HepG2 (cell line): ENCODE results near the gene SLC19A1. TPM values are rescaled to one million over a fixed set of nuclear protein-coding genes. Genes with fewer than 3 reads are reported as not detected.
A peak's percentile ranks its signal among the peaks of the same experiment; 100 is the strongest.

Experiments
- KLF13 ChIP-seq: sonication (generic); formaldehyde crosslinking; IDR thresholded peaks from 2 replicates; pipeline ENCODE4 v1.4.0; 2020; ENCODE audit warnings: mild to moderate bottlenecking, missing genetic modification reagents
- MXD3 ChIP-seq: IDR thresholded peaks from 2 replicates; pipeline ENCODE4 v1.6.1; 2016; ENCODE audit warnings: mild to moderate bottlenecking, missing biosample characterization, missing genetic modification reagents
- RERE ChIP-seq: IDR thresholded peaks from 2 replicates; pipeline ENCODE4 v1.6.1; 2016; ENCODE audit warnings: low read depth, missing genetic modification reagents, missing compliant biosample characterization
- SKIL ChIP-seq: sonication (generic); formaldehyde crosslinking; IDR thresholded peaks from 2 replicates; pipeline ENCODE4 v1.8.0; 2022; ENCODE audit warnings: missing genetic modification reagents, mild to moderate bottlenecking, moderate library complexity, borderline replicate concordance
- SMAD1 ChIP-seq: sonication (generic); formaldehyde crosslinking; IDR thresholded peaks from 2 replicates; pipeline ENCODE4 v1.4.0; 2020; ENCODE audit warnings: missing genetic modification reagents, low read depth, mild to moderate bottlenecking, borderline replicate concordance
- SNAI1 ChIP-seq: sonication (generic); formaldehyde crosslinking; IDR thresholded peaks from 2 replicates; pipeline ENCODE4 v1.5.0; 2020; ENCODE audit warnings: mild to moderate bottlenecking, missing genetic modification reagents, borderline replicate concordance
- SOX5 ChIP-seq: IDR thresholded peaks from 2 replicates; pipeline ENCODE4 v1.6.1; 2016; ENCODE audit warnings: borderline replicate concordance
- SP2 ChIP-seq: sonication (generic); formaldehyde crosslinking; IDR thresholded peaks from 2 replicates; pipeline ENCODE4 v1.5.1; 2020; ENCODE audit warnings: mild to moderate bottlenecking, missing genetic modification reagents
- SP4 ChIP-seq: sonication (generic); formaldehyde crosslinking; IDR thresholded peaks from 2 replicates; pipeline ENCODE4 v1.8.1; 2023; ENCODE audit warnings: mild to moderate bottlenecking, missing genetic modification reagents
- SPEN ChIP-seq: sonication (generic); formaldehyde crosslinking; IDR thresholded peaks from 2 replicates; pipeline ENCODE4 v1.5.1; 2020; ENCODE audit warnings: low read depth, mild to moderate bottlenecking, missing genetic modification reagents
- ZFAT ChIP-seq: sonication (generic); formaldehyde crosslinking; conservative IDR thresholded peaks from 2 replicates; pipeline ENCODE4 v1.8.1; 2023; ENCODE audit warnings: missing genetic modification reagents, inconsistent platforms
- ZNF160 ChIP-seq: sonication (generic); formaldehyde crosslinking; IDR thresholded peaks from 2 replicates; pipeline ENCODE4 v1.8.0; 2022; ENCODE audit warnings: mild to moderate bottlenecking, inconsistent platforms, missing genetic modification reagents
- ZNF333 ChIP-seq: sonication (generic); formaldehyde crosslinking; IDR thresholded peaks from 2 replicates; pipeline ENCODE4 v1.4.0; 2020; ENCODE audit warnings: mild to moderate bottlenecking, missing genetic modification reagents, borderline replicate concordance
- ZNF446 ChIP-seq: sonication (generic); formaldehyde crosslinking; IDR thresholded peaks from 2 replicates; pipeline ENCODE4 v1.5.0; 2020; ENCODE audit warnings: mild to moderate bottlenecking, missing genetic modification reagents
- ZNF569 ChIP-seq: sonication (generic); formaldehyde crosslinking; IDR thresholded peaks from 2 replicates; pipeline ENCODE4 v1.5.0; 2020; ENCODE audit warnings: mild to moderate bottlenecking, missing genetic modification reagents, moderate library complexity, borderline replicate concordance
- ZNF724P ChIP-seq: sonication (generic); formaldehyde crosslinking; IDR thresholded peaks from 2 replicates; pipeline ENCODE4 v1.8.0; 2022; ENCODE audit warnings: missing genetic modification reagents, borderline replicate concordance
- polyA plus RNA-seq, 8 experiments: library from polyadenylated mRNA; depleted of rRNA in 3 of 8; stranded (reverse) in 7 of 8; unstranded in 1 of 8; fragments of >200 nt; fragmentation: Illumina TruSeq in 4 of 8; extraction: Trizol in 4 of 8; gene quantifications; 2 replicates each; pipeline versions ENCODE4 v1.2.1 to v1.2.3, GENCODE V29; 2011 to 2016; ENCODE audit warnings: low read depth in 4 of 8, missing spikeins in 1 of 8, mixed read lengths in 1 of 8; ENCODE audit not compliant: insufficient read depth in 1 of 8
- total RNA-seq, 5 experiments: library from RNA; depleted of rRNA; stranded (reverse); fragments of >200 nt; fragmentation: Illumina TruSeq; extraction: Trizol; gene quantifications; 2 replicates each; pipeline ENCODE4 v1.2.3, GENCODE V29; 2016; ENCODE audit warnings: low read depth in 1 of 5
- TF ChIP-seq, protein P1 (sequence below): sonication (generic); formaldehyde crosslinking; IDR thresholded peaks from 2 replicates; pipeline ENCODE4 v1.5.1; 2020; ENCODE audit warnings: missing genetic modification reagents, mild to moderate bottlenecking, borderline replicate concordance
- TF ChIP-seq, protein P2 (sequence below): sonication (generic); formaldehyde crosslinking; IDR thresholded peaks from 2 replicates; pipeline ENCODE4 v1.8.0; 2023; ENCODE audit warnings: mild to moderate bottlenecking, missing genetic modification reagents

The SLC19A1 gene
- total and polyA plus RNA-seq, 2 of the 13 experiments (the other 11 are each of a cell fraction or from before 2014, with no cell fraction given) = 21.8 to 23.0 TPM

DNA sequence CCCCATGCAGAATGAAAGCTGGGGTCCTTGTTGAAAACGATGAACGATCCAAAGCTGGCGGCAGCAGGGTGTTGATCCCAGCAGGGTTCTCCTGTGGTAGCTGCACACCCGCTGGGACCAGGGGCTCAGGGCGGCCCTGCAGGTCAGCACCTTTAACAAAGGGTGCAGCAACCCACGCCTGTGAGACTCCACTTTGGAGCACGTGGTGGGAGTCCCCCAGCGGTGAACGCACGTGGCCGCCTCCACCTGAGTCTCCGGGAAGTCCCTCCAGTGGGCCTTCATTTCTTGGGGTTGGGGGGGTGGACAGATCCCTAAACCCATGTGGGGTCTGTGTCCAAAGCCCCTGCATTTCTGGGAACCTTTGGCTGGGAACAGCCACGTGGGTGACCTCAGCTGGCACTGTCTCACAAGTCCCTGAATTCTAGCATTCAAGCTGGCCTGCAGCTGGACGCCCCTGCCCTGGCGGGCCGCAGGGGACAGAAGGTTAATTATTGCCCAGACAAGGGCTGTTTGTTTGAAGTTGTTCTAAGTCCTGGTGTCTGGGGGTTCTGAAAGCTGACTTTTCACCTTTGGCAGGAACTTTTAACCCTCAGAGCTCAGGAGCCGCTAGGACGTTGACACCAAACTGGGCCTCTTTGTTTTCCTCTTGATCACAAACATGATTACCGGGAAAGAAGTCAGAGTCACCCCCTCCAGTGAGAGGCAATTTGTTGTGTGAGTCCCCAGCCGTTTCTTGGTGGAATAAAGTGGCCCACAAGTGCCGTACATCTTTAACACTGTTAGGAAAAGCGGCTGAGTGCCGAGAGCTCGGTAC, 72.8 kb downstream of the SLC19A1 start (continued):
- TF ChIP-seq SP4 (CRISPR knock-in tag) (peak; percentile 54; the same call in 1 of the 2 replicates), KLF13 (CRISPR knock-in tag) (no peak), SMAD1 (no peak), MXD3 (peak; percentile 31; the same call in 1 of the 2 replicates), ZNF160 (CRISPR knock-in tag) (peak; percentile 13; the same call in 1 of the 2 replicates), ZNF446 (no peak), ZNF333 (CRISPR knock-in tag) (no peak), SPEN (CRISPR knock-in tag) (peak; percentile 88), RERE (CRISPR knock-in tag) (peak; percentile 85; the same call in 1 of the 2 replicates), ZFAT (CRISPR knock-in tag) (no peak), ZNF724P (no peak; the same call in 1 of the 2 replicates), SP2 (CRISPR knock-in tag) (no peak), SKIL (CRISPR knock-in tag) (peak; percentile 97), SNAI1 (CRISPR knock-in tag) (no peak; the same call in 1 of the 2 replicates), ZNF569 (CRISPR knock-in tag) (0 out of 2 replicates have a peak, but pooled peaks have one; percentile 25), SOX5 (CRISPR knock-in tag) (peak; percentile 91)
- TF ChIP-seq, protein P1, sequence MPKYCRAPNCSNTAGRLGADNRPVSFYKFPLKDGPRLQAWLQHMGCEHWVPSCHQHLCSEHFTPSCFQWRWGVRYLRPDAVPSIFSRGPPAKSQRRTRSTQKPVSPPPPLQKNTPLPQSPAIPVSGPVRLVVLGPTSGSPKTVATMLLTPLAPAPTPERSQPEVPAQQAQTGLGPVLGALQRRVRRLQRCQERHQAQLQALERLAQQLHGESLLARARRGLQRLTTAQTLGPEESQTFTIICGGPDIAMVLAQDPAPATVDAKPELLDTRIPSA (CRISPR knock-in tag) = no peak
- TF ChIP-seq, protein P2, sequence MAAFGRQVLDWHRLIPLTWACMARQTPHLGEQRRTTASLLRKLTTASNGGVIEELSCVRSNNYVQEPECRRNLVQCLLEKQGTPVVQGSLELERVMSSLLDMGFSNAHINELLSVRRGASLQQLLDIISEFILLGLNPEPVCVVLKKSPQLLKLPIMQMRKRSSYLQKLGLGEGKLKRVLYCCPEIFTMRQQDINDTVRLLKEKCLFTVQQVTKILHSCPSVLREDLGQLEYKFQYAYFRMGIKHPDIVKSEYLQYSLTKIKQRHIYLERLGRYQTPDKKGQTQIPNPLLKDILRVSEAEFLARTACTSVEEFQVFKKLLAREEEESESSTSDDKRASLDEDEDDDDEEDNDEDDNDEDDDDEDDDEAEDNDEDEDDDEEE (CRISPR knock-in tag) = no peak
